SKM-1 treated with dmso at 0.1 percent for 144 hours (cell line): Measurements from ENCODE around the gene CCDC117.
A peak's percentile ranks its signal among the peaks of the same experiment; 100 is the strongest.
"Not testable (repeated sequence)": the region's sequence is repeated elsewhere in the genome, so short reads cannot be mapped to it uniquely, and the experiment has no call there.

Source experiments
- DNase-seq: peaks from one replicate; lab custom pipeline; 2025; ENCODE audit not compliant: unreplicated experiment; lab: John Stamatoyannopoulos, UW

Gene CCDC117

DNA sequence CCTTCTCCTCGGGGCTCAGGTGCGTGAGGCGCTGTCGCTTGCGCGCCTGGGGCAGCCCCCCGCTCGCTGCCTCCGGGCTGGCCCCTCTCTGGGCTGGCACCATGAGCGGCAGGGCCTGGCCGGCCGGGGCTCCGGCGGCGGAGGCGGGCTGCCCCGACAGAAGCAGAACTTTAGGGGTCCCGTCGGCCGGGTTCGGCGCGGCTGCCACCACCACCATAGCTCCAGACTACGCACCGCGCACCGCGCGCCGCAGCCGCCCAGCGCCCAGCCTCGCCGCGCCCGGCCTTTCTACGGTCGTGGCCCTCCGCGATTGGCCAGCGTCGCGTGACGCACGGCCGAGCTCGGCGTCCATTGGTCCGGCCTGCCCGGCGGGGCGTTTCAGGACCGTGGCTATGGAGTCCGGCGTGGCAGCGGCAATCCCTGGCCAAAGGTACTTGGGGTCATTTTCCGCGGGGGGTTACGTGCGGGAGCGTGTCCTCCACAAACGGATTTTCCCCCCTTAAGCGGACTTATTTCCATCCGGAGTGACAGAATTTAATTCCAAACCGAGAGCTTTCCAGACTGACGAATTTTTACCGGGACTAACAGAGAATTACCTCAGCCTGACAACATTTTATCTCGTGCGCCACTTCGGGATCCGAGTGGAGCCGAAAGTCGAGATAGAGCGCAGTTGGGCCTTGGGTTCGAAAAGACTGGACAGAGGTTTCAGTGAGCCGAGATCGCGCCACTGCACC lies 28.0 kb downstream of the CCDC117 start, which contains the start of gene XBP1:
XBP1 (minus strand) TSS at position 262 of the 734 bp plus-strand sequence.
- DNase-seq, result peak; percentile 86

GRCh38 chr22:28801845-28802594 lies 29.5 kb downstream of the CCDC117 start:
- peak; percentile 38 for DNase-seq

DNA sequence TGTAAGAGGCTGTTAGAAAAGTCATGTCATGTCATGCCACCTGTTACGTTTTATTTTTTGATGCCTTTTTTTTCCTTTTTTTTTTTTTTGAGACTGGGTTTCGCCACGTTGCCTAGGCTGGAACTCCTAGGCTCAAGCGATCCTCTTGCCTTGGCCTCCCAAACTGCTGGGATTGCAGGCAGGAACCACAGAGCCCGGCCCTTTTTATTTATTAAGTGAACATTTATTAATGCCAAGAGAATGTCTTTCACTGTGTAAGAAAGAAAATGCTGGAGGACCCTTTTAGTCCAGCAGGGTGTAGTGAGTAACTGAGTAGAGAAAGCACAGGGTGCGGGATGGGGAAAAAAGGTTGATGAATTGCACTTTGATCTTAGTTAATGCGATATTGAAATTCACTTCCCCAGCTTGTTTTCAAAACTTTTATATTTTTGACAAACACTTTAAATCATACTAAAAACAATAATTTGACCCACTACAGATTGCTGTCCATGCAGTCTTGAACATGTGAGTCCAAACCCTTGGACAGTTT lies 30.2 kb downstream of the CCDC117 start:
- DNase-seq, result no peak

- not testable (repeated sequence) for DNase-seq
These were observed 32.9 kb downstream of the CCDC117 start for GRCh38 chr22:28805426-28805825.

- DNase-seq, result no peak
These were observed 36.3 kb downstream of the CCDC117 start for GRCh38 chr22:28808716-28809355.

GRCh38 chr22:28810821-28811491 lies 38.5 kb downstream of the CCDC117 start:
- DNase-seq, result peak; percentile 80

GRCh38 chr22:28812516-28812915 lies 40.0 kb downstream of the CCDC117 start:
- no peak for DNase-seq

- peak; percentile 79 for DNase-seq
These were observed 41.5 kb downstream of the CCDC117 start for GRCh38 chr22:28813772-28814518.

- no peak for DNase-seq
These were observed 42.6 kb downstream of the CCDC117 start for GRCh38 chr22:28815111-28815510.

DNA sequence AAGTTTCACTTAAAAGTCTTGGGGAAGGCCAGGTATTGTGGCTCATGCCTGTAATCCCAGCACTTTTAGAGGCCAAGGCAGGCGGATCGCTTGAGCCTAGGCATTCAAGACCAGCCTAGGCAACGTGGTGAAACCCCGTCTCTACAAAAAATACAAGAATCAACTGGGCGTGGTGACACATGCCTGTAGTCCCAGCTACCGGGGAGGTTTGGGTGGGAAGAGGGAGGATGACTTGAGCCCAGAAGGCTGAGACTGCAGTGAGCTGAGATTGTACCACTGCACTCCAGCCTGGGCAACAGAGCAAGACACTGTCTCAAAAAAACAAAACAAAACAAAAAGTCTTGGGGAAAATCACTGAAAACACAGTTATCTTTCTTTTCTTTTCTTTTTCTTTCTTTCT lies 43.2 kb downstream of the CCDC117 start:
- no peak for DNase-seq

GRCh38 chr22:28817064-28817463 lies 44.6 kb downstream of the CCDC117 start:
- no peak for DNase-seq

DNA sequence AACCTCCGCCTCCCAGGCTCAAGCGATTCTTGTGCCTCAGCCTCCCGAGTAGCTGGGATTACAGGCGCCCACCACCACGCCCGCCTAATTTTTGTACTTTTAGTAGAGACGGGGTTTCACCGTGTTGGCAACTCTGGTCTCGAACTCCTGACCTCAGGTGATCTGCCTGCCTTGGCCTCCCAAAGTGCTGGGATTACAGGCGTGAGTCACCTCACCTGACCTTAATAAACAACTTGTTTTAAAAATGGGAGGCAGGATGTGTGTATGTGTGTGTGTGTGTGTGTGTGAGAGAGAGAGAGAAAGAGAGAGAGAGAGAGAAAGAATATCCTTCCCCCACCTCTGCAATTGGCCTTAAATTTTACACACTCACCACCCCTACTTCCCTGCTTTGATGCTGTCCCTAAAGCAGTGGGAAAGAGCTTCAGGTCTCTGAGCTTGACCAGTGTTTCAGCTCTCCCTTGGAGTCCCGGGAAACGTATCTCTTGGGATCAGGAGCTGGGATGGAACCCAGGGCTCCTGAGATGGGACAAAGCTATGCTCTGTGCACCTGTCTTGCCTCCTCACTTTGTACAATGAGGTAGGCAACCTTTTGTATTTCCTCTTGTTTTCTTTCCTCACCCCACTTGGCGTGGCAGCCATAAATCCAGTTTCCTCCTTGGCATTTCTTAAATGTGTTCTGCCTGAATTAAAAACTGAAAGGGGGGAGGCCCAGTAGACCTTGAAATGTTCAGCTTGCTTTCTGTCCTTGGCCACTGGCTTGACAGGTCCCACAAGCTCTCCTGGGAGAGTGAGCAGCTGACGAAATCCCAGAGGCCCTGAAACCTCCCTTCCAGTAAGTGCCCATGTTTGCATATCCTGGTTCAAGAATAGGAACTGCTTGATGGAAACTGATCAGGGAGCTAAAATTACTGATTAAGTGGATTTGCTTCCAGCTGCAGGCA lies 45.7 kb downstream of the CCDC117 start:
- DNase-seq, result no peak

- no peak for DNase-seq
These were observed 47.0 kb downstream of the CCDC117 start for GRCh38 chr22:28819253-28820096.

- DNase-seq, result no peak
These were observed 48.4 kb downstream of the CCDC117 start for GRCh38 chr22:28820885-28821284.

GRCh38 chr22:28821452-28821851 lies 49.0 kb downstream of the CCDC117 start:
- DNase-seq, result no peak

GRCh38 chr22:28822930-28823551 lies 50.5 kb downstream of the CCDC117 start:
- DNase-seq, result no peak

- not testable (repeated sequence) for DNase-seq
These were observed 52.0 kb downstream of the CCDC117 start for GRCh38 chr22:28824455-28824854.

GRCh38 chr22:28826430-28826829 lies 53.9 kb downstream of the CCDC117 start:
- DNase-seq, result not testable (repeated sequence)
